ENCODE results near the gene SDF4. TPM values are rescaled to one million over a fixed set of nuclear protein-coding genes. Genes with fewer than 3 reads are reported as not detected.

SDF4 gene
- total and polyA plus RNA-seq, 2 of the 4 experiments (the other 2 are of a cell fraction): 57.0 to 250 TPM

DNA sequence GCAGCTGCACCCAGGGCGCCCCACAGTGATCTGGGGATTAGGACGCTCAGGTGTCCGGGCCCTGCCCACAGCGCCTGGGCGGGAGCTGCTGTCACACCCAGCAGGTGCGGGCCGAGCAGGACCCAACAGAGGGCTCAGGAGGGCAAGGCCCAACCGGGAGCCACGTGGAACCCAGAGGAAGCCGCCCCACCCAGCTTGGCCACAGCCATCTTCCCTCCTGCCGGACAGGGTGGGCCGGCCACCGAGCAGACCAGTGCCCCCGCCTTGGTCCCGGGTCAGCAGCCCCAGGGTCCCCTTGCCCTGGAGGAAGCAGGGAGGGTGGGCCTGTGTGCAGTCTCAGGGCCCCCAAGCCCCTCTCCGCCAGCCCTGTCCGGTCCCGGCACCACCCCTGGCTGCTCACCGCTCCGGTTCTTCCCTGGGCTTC lies 64.4 kb downstream of the SDF4 start:
- Histone ChIP-seq H2BK5ac (ENCODE audit: low read depth, low read length, poor library complexity, severe bottlenecking) (no peak overlapping the region), H3K9ac (ENCODE audit: low read depth, low read length) (no peak overlapping the region), H3K27ac (ENCODE audit: insufficient read depth, low read length) (no peak overlapping the region), H2AFZ (replicated peaks; ENCODE audit: low read length, poor library complexity) (no peak overlapping the region), H3K14ac (replicated peaks; ENCODE audit: low read depth, low read length) (no peak overlapping the region), H4K8ac (ENCODE audit: low read depth in 2 of 2, low read length in 2 of 2) (no peak overlapping the region), H3K27me3 (ENCODE audit: control insufficient read depth, insufficient read depth, low read length) (peaks cover 46% of the 10 kb centered on the region), H4K5ac (ENCODE audit: low read depth, low read length) (no peak overlapping the region), H4K20me1 (ENCODE audit: insufficient read depth, low read length) (no peaks in the 10 kb centered on the region), H3K4me3 (ENCODE audit: insufficient read depth, low read depth, low read length) (no peak overlapping the region), H3K9me1 (ENCODE audit: insufficient read depth, low read length) (no peaks in the 10 kb centered on the region), H3K4me2 (ENCODE audit: low read depth, low read length) (no peak overlapping the region), H3K23ac (ENCODE audit: low read depth, low read length) (no peak overlapping the region), H3K18ac (ENCODE audit: low read depth, low read length) (no peak overlapping the region), H2BK15ac (ENCODE audit: low read depth, low read length) (no peak overlapping the region), H3K36me3 (ENCODE audit: control insufficient read depth, insufficient read depth, low read length) (no peaks in the 10 kb centered on the region), H4K91ac (ENCODE audit: insufficient read depth, low read depth, low read length) (no peak overlapping the region), H3K56ac (ENCODE audit: extremely low read depth, insufficient read depth, low read length) (no peak overlapping the region), H3K79me1 (ENCODE audit: low read depth in 1 of 2, low read length in 2 of 2) (no peaks in the 10 kb centered on the region), H2AK9ac (replicated peaks; ENCODE audit: low read depth, low read length, poor library complexity) (no peak overlapping the region), H2BK20ac (ENCODE audit: low read depth, low read length) (no peak overlapping the region), H3K4me1 (ENCODE audit: control insufficient read depth, insufficient read depth, low read length) (no peaks in the 10 kb centered on the region), H2AK5ac (ENCODE audit: low read depth, low read length) (no peak overlapping the region), H2BK120ac (ENCODE audit: low read depth, low read length) (no peak overlapping the region), H3K9me3 (ENCODE audit: control insufficient read depth, insufficient read depth, low read length) (no peaks in the 10 kb centered on the region), H3K4ac (ENCODE audit: low read depth, low read length) (no peak overlapping the region)
- DNase-seq: no peak
- in situ Hi-C loops (cut with MboI; ENCODE audit: low sequenced_read_pairs): no loop called here
- intact Hi-C loops (cut with micrococcal nuclease): no loop called here
- CTCF ChIA-PET: no interaction called here
- TF ChIP-seq MAZ (IDR thresholded peaks at IDR 0.05; ENCODE audit: borderline replicate concordance, low read depth, low read length): no peak
- no peak for TF ChIP-seq POLR2A (IDR thresholded peaks at IDR 0.05; ENCODE audit: low read depth, low read length)
- TF ChIP-seq NFE2L2 (IDR thresholded peaks at IDR 0.05; ENCODE audit: low read depth, low read length): no peak
- no peak for TF ChIP-seq MXI1 (IDR thresholded peaks at IDR 0.05; ENCODE audit: borderline replicate concordance, low read depth, low read length)
- no peak for TF ChIP-seq RAD21 (IDR thresholded peaks at IDR 0.05; ENCODE audit: low read length)
- WGBS, 2 experiments (ENCODE audit: extremely low coverage in 2 of 2, insufficient read length in 1 of 2): 81% methylated on average over 15 of the region's 20 CpGs; no CpG with 5 or more reads in 1 of the 2 experiments
- no TSS peak for BruUV-seq (replicated peaks)
- no peak for ATAC-seq (ENCODE audit: low read depth)
- POLR2A ChIA-PET (ENCODE audit: unreplicated experiment): no interaction called here
- dilution Hi-C loops (cut with HindIII; ENCODE audit: low sequenced_read_pairs, unreplicated experiment): no loop called here

Small RNA genes within 50 kb of the gene (microRNA-seq; reads per million reads assigned to microRNA genes)
- gene MIR200A (ENCODE audit: insufficient read depth in 1 of 2, insufficient read length in 1 of 2, unreplicated experiment in 1 of 2) (7.3 to 12.4 reads per million in 2 experiments), gene MIR200B (ENCODE audit: insufficient read depth in 1 of 2, insufficient read length in 1 of 2, unreplicated experiment in 1 of 2) (13.4 to 37.3 reads per million in 2 experiments), gene MIR429 (ENCODE audit: insufficient read depth in 1 of 2, insufficient read length in 1 of 2, unreplicated experiment in 1 of 2) (2.1 to 11.3 reads per million in 2 experiments)

Small RNA genes within 50 kb of the gene (small RNA-seq; reads per million reads assigned to genes)
- gene MIR200A: 0 to 21.7 (median 3.3) reads per million in 5 experiments
- 0 to 1.8 (median 0.15) reads per million in 5 experiments for gene MIR200B
- 0 to 0.57 (median 0) reads per million in 5 experiments for gene MIR429

Other genes starting within 250 kb of the SDF4 start
- not detected in 2 replicates for gene PERM1, start 249.9 kb downstream of the SDF4 start, total RNA-seq (2012; rRNA removed)
- not detected in 2 replicates for gene PERM1, start 249.9 kb downstream of the SDF4 start, polyA plus RNA-seq (2012; rRNA removed)
- 1.4 and 3.1 TPM in 2 replicates for gene HES4, start 231.9 kb downstream of the SDF4 start, total RNA-seq (2012; rRNA removed)
- 11.7 and 18.9 TPM in 2 replicates for gene HES4, start 231.9 kb downstream of the SDF4 start, polyA plus RNA-seq (2012; rRNA removed)
- 92.2 and 105 TPM in 2 replicates for gene ISG15, start 218.5 kb downstream of the SDF4 start, total RNA-seq (2012; rRNA removed)
- gene ISG15, start 218.5 kb downstream of the SDF4 start, polyA plus RNA-seq (2012; rRNA removed): 99.1 and 138 TPM in 2 replicates
- gene AGRN, start 211.9 kb downstream of the SDF4 start, total RNA-seq (2012; rRNA removed): 8.1 and 11.4 TPM in 2 replicates
- 115 and 124 TPM in 2 replicates for gene AGRN, start 211.9 kb downstream of the SDF4 start, polyA plus RNA-seq (2012; rRNA removed)
- gene RNF223, start 157.7 kb downstream of the SDF4 start, total RNA-seq (2012; rRNA removed): not detected in 2 replicates
- not detected in 2 replicates for gene RNF223, start 157.7 kb downstream of the SDF4 start, polyA plus RNA-seq (2012; rRNA removed)
- gene C1orf159, start 115.9 kb downstream of the SDF4 start, total RNA-seq (2012; rRNA removed): 2.5 and 2.9 TPM in 2 replicates
- 12.6 and 15.5 TPM in 2 replicates for gene C1orf159, start 115.9 kb downstream of the SDF4 start, polyA plus RNA-seq (2012; rRNA removed)
- gene TTLL10, start 58.1 kb downstream of the SDF4 start, total RNA-seq (2012; rRNA removed): not detected in 2 replicates
- gene TTLL10, start 58.1 kb downstream of the SDF4 start, polyA plus RNA-seq (2012; rRNA removed): not detected in 2 replicates
- gene TNFRSF18, start 25.4 kb downstream of the SDF4 start, total RNA-seq (2012; rRNA removed): 0.18 TPM in 1 of 2 replicates, not detected in the other
- gene TNFRSF18, start 25.4 kb downstream of the SDF4 start, polyA plus RNA-seq (2012; rRNA removed): 1.0 and 1.2 TPM in 2 replicates
- gene TNFRSF4, start 17.8 kb downstream of the SDF4 start, total RNA-seq (2012; rRNA removed): not detected in 2 replicates
- 0.15 and 0.44 TPM in 2 replicates for gene TNFRSF4, start 17.8 kb downstream of the SDF4 start, polyA plus RNA-seq (2012; rRNA removed)
- gene B3GALT6, start 236 bp upstream of the SDF4 start, total RNA-seq (2012; rRNA removed): 12.2 and 18.3 TPM in 2 replicates
- 23.0 and 29.2 TPM in 2 replicates for gene B3GALT6, start 236 bp upstream of the SDF4 start, polyA plus RNA-seq (2012; rRNA removed)
- 0.36 TPM in 1 of 2 replicates, not detected in the other for gene C1QTNF12, start 14.7 kb upstream of the SDF4 start, total RNA-seq (2012; rRNA removed)
- 1.1 and 2.6 TPM in 2 replicates for gene C1QTNF12, start 14.7 kb upstream of the SDF4 start, polyA plus RNA-seq (2012; rRNA removed)
- gene UBE2J2, start 41.9 kb upstream of the SDF4 start, total RNA-seq (2012; rRNA removed): 20.3 and 20.6 TPM in 2 replicates
- 62.3 and 67.5 TPM in 2 replicates for gene UBE2J2, start 41.9 kb upstream of the SDF4 start, polyA plus RNA-seq (2012; rRNA removed)
- gene SCNN1D, start 48.4 kb upstream of the SDF4 start, total RNA-seq (2012; rRNA removed): 0.18 and 0.28 TPM in 2 replicates
- 3.7 and 4.4 TPM in 2 replicates for gene SCNN1D, start 48.4 kb upstream of the SDF4 start, polyA plus RNA-seq (2012; rRNA removed)
- gene ACAP3, start 75.9 kb upstream of the SDF4 start, total RNA-seq (2012; rRNA removed): 13.3 and 15.3 TPM in 2 replicates
- gene ACAP3, start 75.9 kb upstream of the SDF4 start, polyA plus RNA-seq (2012; rRNA removed): 58.2 and 75.2 TPM in 2 replicates
- 10.9 and 13.3 TPM in 2 replicates for gene PUSL1, start 76.6 kb upstream of the SDF4 start, total RNA-seq (2012; rRNA removed)
- gene PUSL1, start 76.6 kb upstream of the SDF4 start, polyA plus RNA-seq (2012; rRNA removed): 33.0 and 43.6 TPM in 2 replicates
- 52.5 and 56.1 TPM in 2 replicates for gene INTS11, start 92.7 kb upstream of the SDF4 start, total RNA-seq (2012; rRNA removed)
- 123 and 134 TPM in 2 replicates for gene INTS11, start 92.7 kb upstream of the SDF4 start, polyA plus RNA-seq (2012; rRNA removed)
- gene CPTP, start 92.8 kb upstream of the SDF4 start, total RNA-seq (2012; rRNA removed): 2.7 and 3.1 TPM in 2 replicates
- 12.1 and 15.4 TPM in 2 replicates for gene CPTP, start 92.8 kb upstream of the SDF4 start, polyA plus RNA-seq (2012; rRNA removed)
- gene TAS1R3, start 99.3 kb upstream of the SDF4 start, total RNA-seq (2012; rRNA removed): under 0.01 TPM in 1 of 2 replicates, not detected in the other
- gene TAS1R3, start 99.3 kb upstream of the SDF4 start, polyA plus RNA-seq (2012; rRNA removed): 0.05 and 0.06 TPM in 2 replicates
- 27.2 and 27.5 TPM in 2 replicates for gene DVL1, start 117.4 kb upstream of the SDF4 start, total RNA-seq (2012; rRNA removed)
- 35.9 and 47.6 TPM in 2 replicates for gene DVL1, start 117.4 kb upstream of the SDF4 start, polyA plus RNA-seq (2012; rRNA removed)
- gene MXRA8, start 126.6 kb upstream of the SDF4 start, total RNA-seq (2012; rRNA removed): 92.5 and 97.8 TPM in 2 replicates
- 469 and 502 TPM in 2 replicates for gene MXRA8, start 126.6 kb upstream of the SDF4 start, polyA plus RNA-seq (2012; rRNA removed)
- 45.7 and 63.0 TPM in 2 replicates for gene AURKAIP1, start 143.2 kb upstream of the SDF4 start, total RNA-seq (2012; rRNA removed)
- gene AURKAIP1, start 143.2 kb upstream of the SDF4 start, polyA plus RNA-seq (2012; rRNA removed): 107 and 129 TPM in 2 replicates
- 53.9 and 61.1 TPM in 2 replicates for gene CCNL2, start 167.3 kb upstream of the SDF4 start, total RNA-seq (2012; rRNA removed)
- 209 and 239 TPM in 2 replicates for gene CCNL2, start 167.3 kb upstream of the SDF4 start, polyA plus RNA-seq (2012; rRNA removed)
- 141 and 149 TPM in 2 replicates for gene MRPL20, start 175.3 kb upstream of the SDF4 start, total RNA-seq (2012; rRNA removed)
- 157 and 172 TPM in 2 replicates for gene MRPL20, start 175.3 kb upstream of the SDF4 start, polyA plus RNA-seq (2012; rRNA removed)
- under 0.01 TPM in 1 of 2 replicates, not detected in the other for gene ANKRD65, start 189.3 kb upstream of the SDF4 start, total RNA-seq (2012; rRNA removed)
- 0.09 and 0.11 TPM in 2 replicates for gene ANKRD65, start 189.3 kb upstream of the SDF4 start, polyA plus RNA-seq (2012; rRNA removed)
- 0.83 and 1.1 TPM in 2 replicates for gene VWA1, start 203.7 kb upstream of the SDF4 start, total RNA-seq (2012; rRNA removed)
- 6.1 and 9.2 TPM in 2 replicates for gene VWA1, start 203.7 kb upstream of the SDF4 start, polyA plus RNA-seq (2012; rRNA removed)
- not detected in 2 replicates for gene ATAD3C, start 217.7 kb upstream of the SDF4 start, total RNA-seq (2012; rRNA removed)
- gene ATAD3C, start 217.7 kb upstream of the SDF4 start, polyA plus RNA-seq (2012; rRNA removed): not detected in 2 replicates
- 13.8 and 28.6 TPM in 2 replicates for gene ATAD3B, start 239.8 kb upstream of the SDF4 start, total RNA-seq (2012; rRNA removed)
- 29.0 and 38.7 TPM in 2 replicates for gene ATAD3B, start 239.8 kb upstream of the SDF4 start, polyA plus RNA-seq (2012; rRNA removed)

Measured in IMR-90 (cell line).